Measurements from ENCODE around the gene RNU11. TPM values are rescaled to one million over a fixed set of nuclear protein-coding genes. Genes with fewer than 3 reads are reported as not detected.

RNU11 gene
- total RNA-seq, 1 donor = not detected

GRCh38 chr1:28604962-28605361, 43.4 kb upstream of the RNU11 start:
- H3K4me2 ChIP-seq (ENCODE audit: insufficient read depth, low read length) = no peak overlapping the region
- no peak for DNase-seq (ENCODE audit: insufficient read length, low spot score, missing footprints)
- H4K20me1 ChIP-seq (ENCODE audit: insufficient read depth, low read length) = peaks cover 7% of the 10 kb centered on the region
- H3K27me3 ChIP-seq (ENCODE audit: insufficient read depth, low read length) = no peaks in the 10 kb centered on the region
- no peaks in the 10 kb centered on the region for H3K9me3 ChIP-seq (ENCODE audit: low read depth, low read length)
- no peak overlapping the region for H2AFZ ChIP-seq (ENCODE audit: low read length)
- H3K4me3 ChIP-seq (ENCODE audit: insufficient read depth, low read length) = no peak overlapping the region
- no peaks in the 10 kb centered on the region for H3K79me2 ChIP-seq (ENCODE audit: insufficient read depth, low read length)
- peaks cover 15% of the 10 kb centered on the region for H3K4me1 ChIP-seq (ENCODE audit: insufficient read depth, low read length)
- H3K36me3 ChIP-seq (ENCODE audit: insufficient read depth, low read length) = peaks cover 36% of the 10 kb centered on the region
- no peak overlapping the region for H3K27ac ChIP-seq (ENCODE audit: low read depth, low read length)
- TF ChIP-seq, protein P1, sequence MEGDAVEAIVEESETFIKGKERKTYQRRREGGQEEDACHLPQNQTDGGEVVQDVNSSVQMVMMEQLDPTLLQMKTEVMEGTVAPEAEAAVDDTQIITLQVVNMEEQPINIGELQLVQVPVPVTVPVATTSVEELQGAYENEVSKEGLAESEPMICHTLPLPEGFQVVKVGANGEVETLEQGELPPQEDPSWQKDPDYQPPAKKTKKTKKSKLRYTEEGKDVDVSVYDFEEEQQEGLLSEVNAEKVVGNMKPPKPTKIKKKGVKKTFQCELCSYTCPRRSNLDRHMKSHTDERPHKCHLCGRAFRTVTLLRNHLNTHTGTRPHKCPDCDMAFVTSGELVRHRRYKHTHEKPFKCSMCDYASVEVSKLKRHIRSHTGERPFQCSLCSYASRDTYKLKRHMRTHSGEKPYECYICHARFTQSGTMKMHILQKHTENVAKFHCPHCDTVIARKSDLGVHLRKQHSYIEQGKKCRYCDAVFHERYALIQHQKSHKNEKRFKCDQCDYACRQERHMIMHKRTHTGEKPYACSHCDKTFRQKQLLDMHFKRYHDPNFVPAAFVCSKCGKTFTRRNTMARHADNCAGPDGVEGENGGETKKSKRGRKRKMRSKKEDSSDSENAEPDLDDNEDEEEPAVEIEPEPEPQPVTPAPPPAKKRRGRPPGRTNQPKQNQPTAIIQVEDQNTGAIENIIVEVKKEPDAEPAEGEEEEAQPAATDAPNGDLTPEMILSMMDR (IDR thresholded peaks at IDR 0.05; ENCODE audit: extremely low read depth, low read depth, low read length) = no peak

DNA sequence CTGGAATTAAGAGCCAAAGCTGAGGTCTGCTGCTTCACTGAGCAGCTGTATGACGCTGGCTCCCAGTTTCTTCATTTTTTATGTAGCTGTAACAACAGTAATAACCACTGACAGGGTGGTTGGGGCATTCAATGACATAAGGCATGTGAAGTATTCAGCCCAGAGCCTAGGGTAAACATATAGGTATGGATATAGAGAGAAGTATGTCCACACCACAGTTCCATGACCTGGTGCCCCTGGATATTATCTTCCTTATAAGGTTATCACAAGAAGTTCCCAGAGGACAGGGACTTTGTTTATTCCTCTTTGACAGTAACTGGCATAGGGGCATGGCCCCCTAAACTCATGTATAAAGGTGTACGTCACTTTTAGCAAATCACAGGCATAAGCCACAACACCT, 41.6 kb upstream of the RNU11 start:
- H2AFZ ChIP-seq (ENCODE audit: low read length) = no peak overlapping the region
- H3K4me2 ChIP-seq (ENCODE audit: insufficient read depth, low read length) = no peak overlapping the region
- no peak overlapping the region for H3K27ac ChIP-seq (ENCODE audit: low read depth, low read length)
- no peak overlapping the region for H3K4me3 ChIP-seq (ENCODE audit: insufficient read depth, low read length)
- peaks cover 10% of the 10 kb centered on the region for H3K4me1 ChIP-seq (ENCODE audit: insufficient read depth, low read length)
- H3K79me2 ChIP-seq (ENCODE audit: insufficient read depth, low read length) = no peaks in the 10 kb centered on the region
- H4K20me1 ChIP-seq (ENCODE audit: insufficient read depth, low read length) = peaks cover 6% of the 10 kb centered on the region
- H3K36me3 ChIP-seq (ENCODE audit: insufficient read depth, low read length) = peaks cover 45% of the 10 kb centered on the region
- no peaks in the 10 kb centered on the region for H3K9me3 ChIP-seq (ENCODE audit: low read depth, low read length)
- TF ChIP-seq, protein P1 (IDR thresholded peaks at IDR 0.05; ENCODE audit: extremely low read depth, low read depth, low read length) = no peak
- no peaks in the 10 kb centered on the region for H3K27me3 ChIP-seq (ENCODE audit: insufficient read depth, low read length)
- no peak for DNase-seq (ENCODE audit: insufficient read length, low spot score, missing footprints)

DNA sequence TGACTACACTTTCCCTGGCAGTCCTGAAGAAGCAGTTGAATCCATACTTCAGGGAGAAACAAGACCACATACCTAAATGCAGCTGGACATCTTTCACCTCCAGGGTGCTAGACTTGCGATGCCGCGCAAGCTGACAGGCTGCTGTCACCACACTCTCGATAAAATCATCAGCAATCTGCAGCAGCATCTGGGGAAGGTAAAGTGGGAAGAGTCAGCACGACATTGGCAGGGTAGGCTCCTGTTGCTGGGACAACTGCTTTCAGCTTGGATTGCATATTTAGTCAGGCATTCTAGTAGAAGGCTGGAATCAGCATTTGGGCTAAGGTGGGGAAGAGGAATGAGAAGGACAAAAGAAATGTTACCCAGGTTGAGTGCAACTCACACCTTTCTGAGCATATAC, 35.2 kb upstream of the RNU11 start:
- H3K9me3 ChIP-seq (ENCODE audit: low read depth, low read length) = no peaks in the 10 kb centered on the region
- H3K4me1 ChIP-seq (ENCODE audit: insufficient read depth, low read length) = no peaks in the 10 kb centered on the region
- no peak overlapping the region for H3K4me2 ChIP-seq (ENCODE audit: insufficient read depth, low read length)
- no peaks in the 10 kb centered on the region for H4K20me1 ChIP-seq (ENCODE audit: insufficient read depth, low read length)
- peaks cover 40% of the 10 kb centered on the region for H3K36me3 ChIP-seq (ENCODE audit: insufficient read depth, low read length)
- H3K27ac ChIP-seq (ENCODE audit: low read depth, low read length) = no peak overlapping the region
- no peak overlapping the region for H3K4me3 ChIP-seq (ENCODE audit: insufficient read depth, low read length)
- no peak overlapping the region for H2AFZ ChIP-seq (ENCODE audit: low read length)
- H3K27me3 ChIP-seq (ENCODE audit: insufficient read depth, low read length) = no peaks in the 10 kb centered on the region
- no peak for DNase-seq (ENCODE audit: insufficient read length, low spot score, missing footprints)
- TF ChIP-seq, protein P1 (IDR thresholded peaks at IDR 0.05; ENCODE audit: extremely low read depth, low read depth, low read length) = no peak
- H3K79me2 ChIP-seq (ENCODE audit: insufficient read depth, low read length) = no peaks in the 10 kb centered on the region

GRCh38 chr1:28631713-28632112, 16.7 kb upstream of the RNU11 start:
- Histone ChIP-seq H3K4me2 (ENCODE audit: insufficient read depth, low read length) (no peak overlapping the region), H4K20me1 (ENCODE audit: insufficient read depth, low read length) (peaks cover 2% of the 10 kb centered on the region), H3K79me2 (ENCODE audit: insufficient read depth, low read length) (peaks cover 8% of the 10 kb centered on the region), H3K9me3 (ENCODE audit: low read depth, low read length) (no peaks in the 10 kb centered on the region), H3K4me1 (ENCODE audit: insufficient read depth, low read length) (peaks cover 3% of the 10 kb centered on the region), H3K27ac (ENCODE audit: low read depth, low read length) (no peak overlapping the region), H3K36me3 (ENCODE audit: insufficient read depth, low read length) (no peaks in the 10 kb centered on the region), H3K27me3 (ENCODE audit: insufficient read depth, low read length) (no peaks in the 10 kb centered on the region), H2AFZ (ENCODE audit: low read length) (no peak overlapping the region), H3K4me3 (ENCODE audit: insufficient read depth, low read length) (no peak overlapping the region)
- TF ChIP-seq, protein P1 (IDR thresholded peaks at IDR 0.05; ENCODE audit: extremely low read depth, low read depth, low read length) = no peak
- DNase-seq (ENCODE audit: insufficient read length, low spot score, missing footprints) = no peak
